Keratinocyte (primary cell): Measurements from ENCODE around the gene TTC9B. TPM values are rescaled to one million over a fixed set of nuclear protein-coding genes. Genes with fewer than 3 reads are reported as not detected.

ENCODE experiments used
- DNase-seq: peaks from one replicate; pipeline ENCODE4 v3.0.0-alpha.2; 2011; ENCODE audit warnings: low read depth, missing footprints, low spot score
- FAIRE-seq: peaks from 2 replicates; lab custom pipeline; 2011; peaks lifted over from hg19 to GRCh38; lab: Jason Lieb, UNC
- H2AFZ ChIP-seq: 2 replicates; pipeline ENCODE4 v1.6.0; 2012; ENCODE audit warnings: low read length, control low read depth, inconsistent platforms; ENCODE audit not compliant: control insufficient read depth
- H3K27ac ChIP-seq: 2 replicates; pipeline ENCODE4 v1.5.1; 2011; ENCODE audit warnings: low read length; ENCODE audit not compliant: control insufficient read depth, insufficient read depth
- H3K27me3 ChIP-seq: 3 replicates; pipeline ENCODE4 v1.6.0; 2011; ENCODE audit warnings: low read length; ENCODE audit not compliant: control insufficient read depth, insufficient read depth; ENCODE audit errors: extremely low read depth
- H3K36me3 ChIP-seq, 2 experiments: 2 replicates in 1 of 2; 3 replicates in 1 of 2; pipeline ENCODE4 v1.5.1; 2011; ENCODE audit warnings: low read length in 2 of 2, mild to moderate bottlenecking in 1 of 2; ENCODE audit not compliant: control insufficient read depth in 2 of 2, insufficient read depth in 2 of 2; ENCODE audit errors: extremely low read depth in 1 of 2
- H3K4me1 ChIP-seq: 3 replicates; pipeline ENCODE4 v1.5.1; 2011; ENCODE audit warnings: low read length; ENCODE audit not compliant: control insufficient read depth, insufficient read depth; ENCODE audit errors: extremely low read depth
- H3K4me2 ChIP-seq: 3 replicates; pipeline ENCODE4 v1.6.0; 2011; ENCODE audit warnings: low read depth, low read length; ENCODE audit not compliant: control insufficient read depth, insufficient read depth; ENCODE audit errors: extremely low read depth
- H3K4me3 ChIP-seq, 3 experiments: fragments of 200-600 bp in 1 of 3; sonication (generic) in 1 of 3; 2 replicates in 2 of 3; 3 replicates in 1 of 3; pipeline ENCODE4 v1.5.1; 2011 to 2016; ENCODE audit warnings: low read length in 3 of 3, mild to moderate bottlenecking in 3 of 3, control low read depth in 2 of 3, inconsistent platforms in 1 of 3, low read depth in 1 of 3, mixed read lengths in 1 of 3, mixed run types in 1 of 3, moderate library complexity in 1 of 3; ENCODE audit not compliant: control insufficient read depth in 2 of 3, insufficient read depth in 2 of 3; ENCODE audit errors: extremely low read depth in 1 of 3
- H3K79me2 ChIP-seq: 2 replicates; pipeline ENCODE4 v1.6.0; 2012; ENCODE audit warnings: low read length; ENCODE audit not compliant: control insufficient read depth, insufficient read depth
- H3K9ac ChIP-seq: 3 replicates; pipeline ENCODE4 v1.6.0; 2011; ENCODE audit warnings: low read length; ENCODE audit not compliant: control insufficient read depth, insufficient read depth; ENCODE audit errors: extremely low read depth
- H3K9me1 ChIP-seq: 3 replicates; pipeline ENCODE4 v1.6.0; 2011; ENCODE audit warnings: low read length; ENCODE audit not compliant: control insufficient read depth, insufficient read depth; ENCODE audit errors: extremely low read depth
- H3K9me3 ChIP-seq: 2 replicates; pipeline ENCODE4 v1.5.1; 2012; ENCODE audit warnings: low read depth, low read length; ENCODE audit not compliant: control insufficient read depth
- H4K20me1 ChIP-seq: 3 replicates; pipeline ENCODE4 v1.6.0; 2011; ENCODE audit warnings: low read length; ENCODE audit not compliant: control insufficient read depth, insufficient read depth; ENCODE audit errors: extremely low read depth
- CTCF ChIP-seq, 3 experiments: IDR thresholded peaks in 1 of 3; conservative IDR thresholded peaks in 1 of 3; optimal IDR thresholded peaks in 1 of 3; 2 replicates in 2 of 3; 3 replicates in 1 of 3; pipeline versions ENCODE3 to v1.5.1; 2011; ENCODE audit warnings: low read length in 3 of 3, mild to moderate bottlenecking in 3 of 3, moderate library complexity in 2 of 3, control low read depth in 1 of 3, inconsistent platforms in 1 of 3; ENCODE audit not compliant: insufficient read depth in 2 of 3; ENCODE audit errors: extremely low read depth in 1 of 3
- EZH2 ChIP-seq: IDR thresholded peaks from one replicate; pipeline ENCODE4 v1.6.1; 2012; ENCODE audit warnings: inconsistent platforms, mild to moderate bottlenecking, low read length, moderate library complexity
- dilution Hi-C: fragments of 300-500 bp; cut with MboI; formaldehyde crosslinking; loops from one replicate; pipeline ENCODE4 v1.7.0; 2020; ENCODE audit warnings: low sequenced_read_pairs; ENCODE audit not compliant: extremely low pct_ligation_motif_present
- polyA plus RNA-seq, 5 experiments: library from polyadenylated mRNA; depleted of rRNA in 3 of 5; stranded (reverse) in 3 of 5; stranded (forward) in 1 of 5; unstranded in 1 of 5; fragments of >200 nt; gene quantifications; 1 replicate in 1 of 5; 2 replicates in 3 of 5; 3 replicates in 1 of 5; pipeline versions ENCODE4 v1.2.1 to v1.2.3, GENCODE V29; 2011 to 2012; ENCODE audit warnings: missing spikeins in 2 of 5, low read depth in 1 of 5, low replicate concordance in 1 of 5

TTC9B gene
- polyA plus RNA-seq, 1 donor (not counting 4 experiments of a cell fraction or from before 2014, with no cell fraction given), result not detected

GRCh38 chr19:40239415-40240226 is 21.4 kb upstream of the TTC9B start:
- Histone ChIP-seq H3K27me3 (no peaks in the 10 kb centered on the region), H3K4me3 (no peak overlapping the region), H2AFZ (no peak overlapping the region), H3K9ac (no peak overlapping the region), H3K9me1 (no peaks in the 10 kb centered on the region), H3K4me2 (no peak overlapping the region), H3K79me2 (peaks cover 2% of the 10 kb centered on the region), H4K20me1 (no peaks in the 10 kb centered on the region), H3K4me1 (no peaks in the 10 kb centered on the region), H3K27ac (no peak overlapping the region), H3K9me3 (no peaks in the 10 kb centered on the region), H3K36me3 (peaks cover 7 to 41% of the 10 kb centered on the region in 2 experiments)
- dilution Hi-C loops, result no loop called here
- no peak for TF ChIP-seq EZH2
- TF ChIP-seq CTCF (optimal IDR thresholded peaks at IDR 0.05 in 1 of 3, IDR thresholded peaks at IDR 0.05 in 1 of 3, conservative IDR thresholded peaks at IDR 0.05 in 1 of 3; ENCODE audit: extremely low read depth in 1 of 3, insufficient read depth in 2 of 3, low read length in 3 of 3), result no peak
- DNase-seq (no peak), FAIRE-seq (no peak)

- Histone ChIP-seq H4K20me1 (no peaks in the 10 kb centered on the region), H2AFZ (no peak overlapping the region), H3K9me1 (no peaks in the 10 kb centered on the region), H3K4me2 (no peak overlapping the region), H3K9ac (no peak overlapping the region), H3K27ac (no peak overlapping the region), H3K27me3 (no peaks in the 10 kb centered on the region), H3K79me2 (no peaks in the 10 kb centered on the region), H3K4me3 (no peak overlapping the region), H3K4me1 (no peaks in the 10 kb centered on the region), H3K9me3 (no peaks in the 10 kb centered on the region), H3K36me3 (peaks cover 13 to 41% of the 10 kb centered on the region in 2 experiments)
- DNase-seq (no peak), FAIRE-seq (no peak)
- TF ChIP-seq EZH2 (no peak), CTCF (optimal IDR thresholded peaks at IDR 0.05 in 1 of 3, IDR thresholded peaks at IDR 0.05 in 1 of 3, conservative IDR thresholded peaks at IDR 0.05 in 1 of 3; ENCODE audit: extremely low read depth in 1 of 3, insufficient read depth in 2 of 3, low read length in 3 of 3) (no peak)
- dilution Hi-C loops, result no loop called here
These were observed 20.6 kb upstream of the TTC9B start for GRCh38 chr19:40238775-40239174.
